SK-N-SH (cell line): Measurements from ENCODE around the gene SOD3. TPM values are rescaled to one million over a fixed set of nuclear protein-coding genes. Genes with fewer than 3 reads are reported as not detected.

Source experiments
- CTCF ChIA-PET: fragments of 300-600, 350-600 bp; formaldehyde crosslinking; extraction: SDS; loops from one replicate; lab custom pipeline; 2021; lab: Yijun Ruan, JAX
- POLR2A ChIA-PET: fragments of 350-600 bp; sonication (Branson Sonifier 250); formaldehyde crosslinking; extraction: SDS; loops from one replicate; lab custom pipeline; 2020; ENCODE audit warnings: antibody characterized with exemption, inconsistent platforms; lab: Yijun Ruan, JAX
- DNase-seq: peaks from one replicate; pipeline ENCODE4 v3.0.0; 2012
- H2AFZ ChIP-seq: fragments of 200-600 bp; sonication (generic); 2 replicates; pipeline ENCODE4 v1.8.1; 2016; ENCODE audit warnings: antibody characterized with exemption, mild to moderate bottlenecking, low read depth
- H3F3A ChIP-seq: fragments of 200-600 bp; sonication (generic); replicated peaks from 2 replicates; pipeline ENCODE3; 2016; ENCODE audit warnings: antibody characterized with exemption, mild to moderate bottlenecking; ENCODE audit not compliant: insufficient read depth
- H3K27ac ChIP-seq, 2 experiments: fragments of 200-500 bp in 1 of 2; fragments of 200-600 bp in 1 of 2; sonication (Bioruptor generic) in 1 of 2; sonication (generic), shearing (Covaris generic) in 1 of 2; 2 replicates each; pipeline versions ENCODE4 v1.5.1 to v1.6.1; 2014 to 2016; ENCODE audit warnings: low read depth in 2 of 2, inconsistent platforms in 1 of 2, low read length in 1 of 2, mild to moderate bottlenecking in 1 of 2, mixed read lengths in 1 of 2
- H3K27me3 ChIP-seq: fragments of 200-600 bp; sonication (generic), shearing (Covaris generic); 2 replicates; pipeline ENCODE4 v1.6.1; 2016; ENCODE audit warnings: mixed run types; ENCODE audit not compliant: insufficient read depth
- H3K36me3 ChIP-seq, 2 experiments: fragments of 200-500 bp in 1 of 2; fragments of 200-600 bp in 1 of 2; sonication (Bioruptor generic) in 1 of 2; sonication (generic) in 1 of 2; replicated peaks in 1 of 2; 2 replicates each; pipeline versions ENCODE3 to v1.5.1; 2014 to 2016; ENCODE audit warnings: low read length in 1 of 2, mild to moderate bottlenecking in 1 of 2; ENCODE audit not compliant: insufficient read depth in 2 of 2, control insufficient read depth in 1 of 2
- H3K4me1 ChIP-seq, 2 experiments: fragments of 200-500 bp in 1 of 2; fragments of 200-600 bp in 1 of 2; sonication (Bioruptor generic) in 1 of 2; sonication (generic), shearing (Covaris generic) in 1 of 2; 2 replicates each; pipeline versions ENCODE4 v1.5.1 to v1.6.1; 2014 to 2016; ENCODE audit warnings: low read depth in 1 of 2, low read length in 1 of 2, mixed run types in 1 of 2; ENCODE audit not compliant: insufficient read depth in 2 of 2, control insufficient read depth in 1 of 2
- H3K4me2 ChIP-seq: fragments of 200-600 bp; sonication (generic), shearing (Covaris generic); 2 replicates; pipeline ENCODE4 v1.6.1; 2017; ENCODE audit warnings: mixed run types
- H3K4me3 ChIP-seq, 2 experiments: fragments of 200-500 bp in 1 of 2; fragments of 200-600 bp in 1 of 2; sonication (Bioruptor generic) in 1 of 2; sonication (generic), shearing (Covaris generic) in 1 of 2; 2 replicates each; pipeline versions ENCODE4 v1.5.1 to v1.8.1; 2014 to 2016; ENCODE audit warnings: low read depth in 2 of 2, inconsistent platforms in 1 of 2, low read length in 1 of 2, mild to moderate bottlenecking in 1 of 2, mixed read lengths in 1 of 2, moderate library complexity in 1 of 2
- H3K79me2 ChIP-seq: fragments of 200-600 bp; sonication (generic); 2 replicates; pipeline ENCODE4 v1.8.1; 2017; ENCODE audit warnings: mild to moderate bottlenecking; ENCODE audit not compliant: insufficient read depth
- H3K9ac ChIP-seq: fragments of 200-600 bp; sonication (generic); 2 replicates; pipeline ENCODE4 v1.6.1; 2017; ENCODE audit warnings: mixed run types
- H3K9me2 ChIP-seq: fragments of 200-600 bp; sonication (generic); 2 replicates; pipeline ENCODE4 v1.6.1; 2017; ENCODE audit warnings: mixed run types
- H3K9me3 ChIP-seq: fragments of 200-600 bp; sonication (generic); 2 replicates; pipeline ENCODE4 v1.6.1; 2017; ENCODE audit warnings: mixed run types, mild to moderate bottlenecking, moderate library complexity
- H4K20me1 ChIP-seq: fragments of 200-600 bp; sonication (generic); 2 replicates; pipeline ENCODE4 v1.6.1; 2017; ENCODE audit warnings: mild to moderate bottlenecking, mixed run types; ENCODE audit not compliant: insufficient read depth
- ELF1 ChIP-seq: IDR thresholded peaks from 2 replicates; pipeline ENCODE4 v1.4.0; 2012
- FOXM1 ChIP-seq: IDR thresholded peaks from 2 replicates; pipeline ENCODE4 v1.4.0; 2012; ENCODE audit warnings: low read depth, mild to moderate bottlenecking
- GABPA ChIP-seq: IDR thresholded peaks from 2 replicates; pipeline ENCODE4 v1.4.0; 2012; ENCODE audit warnings: low read depth, mild to moderate bottlenecking
- JUND ChIP-seq: IDR thresholded peaks from 2 replicates; pipeline ENCODE4 v1.4.0; 2012
- MEF2A ChIP-seq: IDR thresholded peaks from 2 replicates; pipeline ENCODE4 v1.4.0; 2012; ENCODE audit warnings: low read depth, borderline replicate concordance
- NRF1 ChIP-seq: IDR thresholded peaks from 2 replicates; pipeline ENCODE4 v1.6.1; 2012; ENCODE audit warnings: low read depth, mild to moderate bottlenecking, low read length
- POLR2AphosphoS5 ChIP-seq: IDR thresholded peaks from 2 replicates; pipeline ENCODE4 v1.6.1; 2012; ENCODE audit warnings: low read depth, low read length
- RAD21 ChIP-seq: IDR thresholded peaks from 2 replicates; pipeline ENCODE4 v1.6.1; 2012; ENCODE audit warnings: mild to moderate bottlenecking, low read length
- RFX5 ChIP-seq: IDR thresholded peaks from 2 replicates; pipeline ENCODE4 v1.6.1; 2012; ENCODE audit warnings: mild to moderate bottlenecking, improper control_type of control experiment, low read length
- TAF1 ChIP-seq: IDR thresholded peaks from 2 replicates; pipeline ENCODE4 v1.6.1; 2012; ENCODE audit warnings: low read depth, mild to moderate bottlenecking, low read length, moderate library complexity, borderline replicate concordance
- YY1 ChIP-seq: IDR thresholded peaks from 2 replicates; pipeline ENCODE4 v1.4.0; 2012; ENCODE audit warnings: low read depth, mild to moderate bottlenecking
- WGBS: methylation state at CpG from one replicate; pipeline ENCODE4 v1.1.6; 2017; ENCODE audit warnings: low lambda C conversion rate; 5-methylcytosine and 5-hydroxymethylcytosine counted together
- polyA plus RNA-seq, 3 experiments: library from polyadenylated mRNA; depleted of rRNA; stranded (reverse); fragments of >200 nt; gene quantifications; 2 replicates each; pipeline ENCODE4 v1.2.3, GENCODE V29; 2012
- TF ChIP-seq, protein P1 (sequence below): fragments of 150-350 bp; IDR thresholded peaks from 2 replicates; pipeline ENCODE4 v1.6.1; 2016; ENCODE audit warnings: mild to moderate bottlenecking, low read depth, low read length
- TF ChIP-seq, protein P2 (sequence below): IDR thresholded peaks from 2 replicates; pipeline ENCODE4 v1.4.0; 2012; ENCODE audit warnings: low read depth, borderline replicate concordance
- TF ChIP-seq, protein P3 (sequence below): fragments of 150-350 bp; IDR thresholded peaks from 2 replicates; pipeline ENCODE4 v1.6.1; 2017; ENCODE audit warnings: antibody characterized with exemption, low read length, low read depth, borderline replicate concordance
- TF ChIP-seq, protein P4 (sequence below): IDR thresholded peaks from 2 replicates; pipeline ENCODE4 v1.4.0; 2012; ENCODE audit warnings: low read depth
- TF ChIP-seq, protein P5 (sequence below): IDR thresholded peaks from 2 replicates; pipeline ENCODE4 v1.4.0; 2012; ENCODE audit warnings: low read depth, borderline replicate concordance

The SOD3 gene
- polyA plus RNA-seq, 1 of the 3 experiments (the other 2 are of a cell fraction) = 21.6 TPM

DNA sequence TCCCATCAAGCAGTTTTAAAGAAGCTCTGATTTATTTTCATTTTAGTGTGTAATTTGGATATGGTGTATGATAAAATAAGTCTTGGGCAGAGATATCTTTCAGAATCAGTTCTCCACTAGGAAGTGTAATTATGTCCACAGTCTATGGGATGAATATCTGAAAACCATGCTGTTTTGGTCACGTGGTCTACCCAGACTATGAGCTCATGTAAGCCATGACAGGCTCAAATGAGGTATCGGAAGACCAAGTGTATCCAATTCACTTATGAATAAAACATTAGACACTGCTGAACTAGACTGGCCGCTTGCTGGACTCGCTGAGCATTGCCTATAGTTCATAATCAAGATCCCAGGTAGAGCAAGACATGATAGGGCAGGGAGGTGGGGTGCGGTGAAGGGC, 50.5 kb downstream of the SOD3 start:
- Histone ChIP-seq H3K9ac (no peak overlapping the region), H3K4me1 (no peaks in the 10 kb centered on the region), H3K9me3 (no peaks in the 10 kb centered on the region), H3K27ac (no peak overlapping the region), H2AFZ (no peak overlapping the region), H3K4me3 (no peak overlapping the region), H3K36me3 (no peaks in the 10 kb centered on the region), H3K27me3 (no peaks in the 10 kb centered on the region), H3F3A (peaks cover 4% of the 10 kb centered on the region), H3K9me2 (no peaks in the 10 kb centered on the region), H3K4me2 (no peak overlapping the region), H4K20me1 (no peaks in the 10 kb centered on the region), H3K79me2 (no peaks in the 10 kb centered on the region)
- TF ChIP-seq, protein P1, sequence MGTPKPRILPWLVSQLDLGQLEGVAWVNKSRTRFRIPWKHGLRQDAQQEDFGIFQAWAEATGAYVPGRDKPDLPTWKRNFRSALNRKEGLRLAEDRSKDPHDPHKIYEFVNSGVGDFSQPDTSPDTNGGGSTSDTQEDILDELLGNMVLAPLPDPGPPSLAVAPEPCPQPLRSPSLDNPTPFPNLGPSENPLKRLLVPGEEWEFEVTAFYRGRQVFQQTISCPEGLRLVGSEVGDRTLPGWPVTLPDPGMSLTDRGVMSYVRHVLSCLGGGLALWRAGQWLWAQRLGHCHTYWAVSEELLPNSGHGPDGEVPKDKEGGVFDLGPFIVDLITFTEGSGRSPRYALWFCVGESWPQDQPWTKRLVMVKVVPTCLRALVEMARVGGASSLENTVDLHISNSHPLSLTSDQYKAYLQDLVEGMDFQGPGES = no peak
- TF ChIP-seq POLR2AphosphoS5 (no peak), RAD21 (no peak), MEF2A (no peak), YY1 (no peak), TAF1 (no peak), ELF1 (no peak)
- TF ChIP-seq, protein P2, sequence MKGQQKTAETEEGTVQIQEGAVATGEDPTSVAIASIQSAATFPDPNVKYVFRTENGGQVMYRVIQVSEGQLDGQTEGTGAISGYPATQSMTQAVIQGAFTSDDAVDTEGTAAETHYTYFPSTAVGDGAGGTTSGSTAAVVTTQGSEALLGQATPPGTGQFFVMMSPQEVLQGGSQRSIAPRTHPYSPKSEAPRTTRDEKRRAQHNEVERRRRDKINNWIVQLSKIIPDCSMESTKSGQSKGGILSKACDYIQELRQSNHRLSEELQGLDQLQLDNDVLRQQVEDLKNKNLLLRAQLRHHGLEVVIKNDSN = no peak
- no peak for DNase-seq
- POLR2A ChIA-PET = no interaction called here
- WGBS = 75% methylated on average over 5 of the region's 5 CpGs
- CTCF ChIA-PET = no interaction called here

DNA sequence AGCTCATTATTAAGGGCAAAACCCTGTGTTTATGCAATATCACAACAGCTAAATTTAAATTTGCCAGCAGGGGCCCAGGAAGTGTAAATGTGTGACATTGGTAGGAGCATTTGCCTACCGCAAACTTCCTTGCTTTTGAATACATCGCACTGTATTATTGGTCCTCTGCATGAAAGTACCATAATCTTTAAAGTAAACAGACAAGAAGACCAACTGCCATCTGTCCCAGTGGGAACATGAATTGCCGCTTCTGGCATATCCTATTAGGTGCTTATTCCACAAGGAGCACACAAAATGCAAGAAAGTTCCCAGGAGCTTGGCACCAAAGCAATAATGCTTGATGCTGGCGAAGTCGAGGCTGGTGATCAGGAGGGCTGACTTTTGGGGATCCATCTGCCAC, 51.3 kb downstream of the SOD3 start:
- Histone ChIP-seq H3K9me2 (no peaks in the 10 kb centered on the region), H3K9ac (no peak overlapping the region), H2AFZ (no peak overlapping the region), H3K27ac (no peak overlapping the region), H3K4me2 (no peak overlapping the region), H3K9me3 (no peaks in the 10 kb centered on the region), H3K4me3 (no peak overlapping the region), H3K36me3 (no peaks in the 10 kb centered on the region), H4K20me1 (no peaks in the 10 kb centered on the region), H3K27me3 (no peaks in the 10 kb centered on the region), H3F3A (peaks cover 12% of the 10 kb centered on the region), H3K79me2 (no peaks in the 10 kb centered on the region), H3K4me1 (peaks cover 0 to 7% of the 10 kb centered on the region in 2 experiments; a peak in 2 of 4 replicates)
- ChIA-PET CTCF (no interaction called here), POLR2A (no interaction called here)
- WGBS = 95% methylated on average over 5 of the region's 5 CpGs
- no peak for TF ChIP-seq FOXM1
- TF ChIP-seq POLR2AphosphoS5 = no peak
- no peak for TF ChIP-seq JUND
- no peak for TF ChIP-seq YY1
- no peak for TF ChIP-seq TAF1
- no peak for TF ChIP-seq GABPA
- no peak for TF ChIP-seq RFX5
- TF ChIP-seq ELF1 = no peak
- TF ChIP-seq, protein P3, sequence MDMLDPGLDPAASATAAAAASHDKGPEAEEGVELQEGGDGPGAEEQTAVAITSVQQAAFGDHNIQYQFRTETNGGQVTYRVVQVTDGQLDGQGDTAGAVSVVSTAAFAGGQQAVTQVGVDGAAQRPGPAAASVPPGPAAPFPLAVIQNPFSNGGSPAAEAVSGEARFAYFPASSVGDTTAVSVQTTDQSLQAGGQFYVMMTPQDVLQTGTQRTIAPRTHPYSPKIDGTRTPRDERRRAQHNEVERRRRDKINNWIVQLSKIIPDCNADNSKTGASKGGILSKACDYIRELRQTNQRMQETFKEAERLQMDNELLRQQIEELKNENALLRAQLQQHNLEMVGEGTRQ = no peak
- no peak for TF ChIP-seq NRF1
- TF ChIP-seq, protein P4, sequence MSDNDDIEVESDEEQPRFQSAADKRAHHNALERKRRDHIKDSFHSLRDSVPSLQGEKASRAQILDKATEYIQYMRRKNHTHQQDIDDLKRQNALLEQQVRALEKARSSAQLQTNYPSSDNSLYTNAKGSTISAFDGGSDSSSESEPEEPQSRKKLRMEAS = no peak
- TF ChIP-seq, protein P5, sequence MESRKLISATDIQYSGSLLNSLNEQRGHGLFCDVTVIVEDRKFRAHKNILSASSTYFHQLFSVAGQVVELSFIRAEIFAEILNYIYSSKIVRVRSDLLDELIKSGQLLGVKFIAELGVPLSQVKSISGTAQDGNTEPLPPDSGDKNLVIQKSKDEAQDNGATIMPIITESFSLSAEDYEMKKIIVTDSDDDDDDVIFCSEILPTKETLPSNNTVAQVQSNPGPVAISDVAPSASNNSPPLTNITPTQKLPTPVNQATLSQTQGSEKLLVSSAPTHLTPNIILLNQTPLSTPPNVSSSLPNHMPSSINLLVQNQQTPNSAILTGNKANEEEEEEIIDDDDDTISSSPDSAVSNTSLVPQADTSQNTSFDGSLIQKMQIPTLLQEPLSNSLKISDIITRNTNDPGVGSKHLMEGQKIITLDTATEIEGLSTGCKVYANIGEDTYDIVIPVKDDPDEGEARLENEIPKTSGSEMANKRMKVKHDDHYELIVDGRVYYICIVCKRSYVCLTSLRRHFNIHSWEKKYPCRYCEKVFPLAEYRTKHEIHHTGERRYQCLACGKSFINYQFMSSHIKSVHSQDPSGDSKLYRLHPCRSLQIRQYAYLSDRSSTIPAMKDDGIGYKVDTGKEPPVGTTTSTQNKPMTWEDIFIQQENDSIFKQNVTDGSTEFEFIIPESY = no peak
- DNase-seq = no peak
